GM18505 (cell line): ENCODE data around the gene TRMT61A.

Source experiments
- ATAC-seq: cut with Tn5 transposase; IDR thresholded peaks from one replicate; pipeline ENCODE4 v1.9.1; 2021; ENCODE audit not compliant: unreplicated experiment
- POLR2A ChIP-seq: IDR thresholded peaks from 4 replicates; pipeline ENCODE4 v1.6.1; 2011; ENCODE audit warnings: borderline replicate concordance; ENCODE audit not compliant: insufficient read depth, insufficient read length; ENCODE audit errors: extremely low read depth

Gene TRMT61A

GRCh38 chr14:103531421-103532215 lies 2.6 kb downstream of the TRMT61A start:
- ATAC-seq = no peak
- no peak for TF ChIP-seq POLR2A

- no peak for TF ChIP-seq POLR2A
These were observed 3.5 kb downstream of the TRMT61A start for GRCh38 chr14:103532216-103533136.

GRCh38 chr14:103533137-103533998 lies 4.4 kb downstream of the TRMT61A start:
- ATAC-seq = no peak
- TF ChIP-seq POLR2A = no peak

More at GRCh38 chr14:103532216-103533136, 3.5 kb downstream of the TRMT61A start:
- ATAC-seq = no peak

GRCh38 chr14:103533999-103534575 lies 5.1 kb downstream of the TRMT61A start:
- ATAC-seq = no peak

DNA sequence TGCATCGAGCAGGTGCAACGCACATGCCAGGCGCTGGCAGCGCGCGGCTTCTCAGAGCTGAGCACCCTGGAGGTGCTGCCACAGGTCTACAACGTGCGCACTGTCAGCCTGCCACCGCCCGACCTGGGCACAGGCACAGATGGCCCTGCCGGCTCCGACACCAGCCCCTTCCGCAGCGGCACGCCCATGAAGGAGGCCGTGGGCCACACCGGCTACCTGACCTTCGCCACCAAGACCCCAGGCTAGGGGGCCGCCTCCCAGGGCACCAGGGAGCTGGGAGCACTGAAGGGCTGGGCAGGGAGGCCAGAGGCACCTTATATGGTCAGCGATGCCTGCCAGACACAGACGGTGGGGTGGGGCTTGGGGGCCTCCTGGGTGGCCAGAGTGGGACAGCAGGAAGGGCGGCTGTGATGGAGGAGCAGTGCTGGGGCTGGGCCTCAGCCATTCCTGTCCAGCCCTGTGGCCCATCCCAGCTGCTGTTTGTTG lies 5.6 kb downstream of the TRMT61A start:
- no peak for ATAC-seq
- no peak for TF ChIP-seq POLR2A

More at GRCh38 chr14:103533999-103534575, 5.1 kb downstream of the TRMT61A start:
- TF ChIP-seq POLR2A = no peak

GRCh38 chr14:103535081-103535890 lies 6.3 kb downstream of the TRMT61A start:
- TF ChIP-seq POLR2A = no peak
- no peak for ATAC-seq

DNA sequence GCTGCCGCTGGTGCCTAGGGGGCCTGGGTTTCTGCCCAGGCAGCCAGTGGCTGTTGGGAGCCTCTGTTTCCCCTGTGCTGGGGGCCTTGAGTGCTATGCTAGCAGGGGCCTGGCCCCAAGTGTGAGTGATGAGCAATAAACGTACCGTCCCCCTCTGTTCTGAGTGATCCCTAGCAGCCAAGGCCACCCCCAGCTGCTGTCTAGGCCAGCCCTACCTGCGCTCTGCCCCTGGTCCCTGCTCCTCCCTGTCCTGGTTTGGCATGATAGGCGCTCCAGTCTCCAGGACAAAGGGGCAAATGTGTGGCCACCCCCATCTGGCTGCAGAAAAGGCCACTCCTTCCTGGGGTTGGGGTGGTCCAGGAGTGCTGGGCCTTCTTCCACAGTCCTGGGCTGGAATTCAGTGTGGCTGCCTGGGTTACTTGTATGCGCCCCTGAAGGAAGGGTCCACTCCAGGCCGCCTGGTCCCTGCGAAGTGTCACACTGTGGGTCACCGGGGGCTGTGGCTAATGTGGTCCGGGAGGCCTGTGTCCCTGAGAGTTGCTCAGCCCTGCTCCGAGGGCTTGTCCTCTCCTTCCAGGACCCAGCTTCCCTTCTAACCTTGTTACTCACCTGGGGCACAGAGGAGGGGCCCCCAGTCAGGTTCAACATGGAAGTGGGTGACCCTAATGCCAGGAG lies 7.0 kb downstream of the TRMT61A start:
- ATAC-seq = no peak
- TF ChIP-seq POLR2A = no peak

DNA sequence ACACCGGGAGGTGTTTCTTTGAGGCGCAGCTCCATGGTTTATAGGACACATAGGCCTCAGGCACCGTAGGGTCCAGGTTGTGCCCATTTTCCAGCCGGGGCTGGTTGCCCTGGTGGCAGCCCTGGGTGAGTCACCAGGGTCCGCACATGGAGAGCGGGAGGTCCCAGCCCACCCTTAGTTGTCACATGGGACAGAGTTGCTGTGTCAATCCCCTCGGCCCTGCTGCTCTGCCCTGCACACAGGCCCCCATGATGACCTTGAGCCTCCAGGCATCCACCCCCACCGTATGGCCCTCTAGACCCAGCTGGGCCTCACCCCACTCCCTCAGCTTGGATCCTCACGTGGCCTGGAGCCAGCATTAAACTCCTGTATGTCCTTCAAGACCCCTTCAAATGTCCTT lies 7.7 kb downstream of the TRMT61A start:
- no peak for TF ChIP-seq POLR2A
- no peak for ATAC-seq

GRCh38 chr14:103537175-103537990 lies 8.4 kb downstream of the TRMT61A start:
- TF ChIP-seq POLR2A = no peak
- ATAC-seq = no peak

DNA sequence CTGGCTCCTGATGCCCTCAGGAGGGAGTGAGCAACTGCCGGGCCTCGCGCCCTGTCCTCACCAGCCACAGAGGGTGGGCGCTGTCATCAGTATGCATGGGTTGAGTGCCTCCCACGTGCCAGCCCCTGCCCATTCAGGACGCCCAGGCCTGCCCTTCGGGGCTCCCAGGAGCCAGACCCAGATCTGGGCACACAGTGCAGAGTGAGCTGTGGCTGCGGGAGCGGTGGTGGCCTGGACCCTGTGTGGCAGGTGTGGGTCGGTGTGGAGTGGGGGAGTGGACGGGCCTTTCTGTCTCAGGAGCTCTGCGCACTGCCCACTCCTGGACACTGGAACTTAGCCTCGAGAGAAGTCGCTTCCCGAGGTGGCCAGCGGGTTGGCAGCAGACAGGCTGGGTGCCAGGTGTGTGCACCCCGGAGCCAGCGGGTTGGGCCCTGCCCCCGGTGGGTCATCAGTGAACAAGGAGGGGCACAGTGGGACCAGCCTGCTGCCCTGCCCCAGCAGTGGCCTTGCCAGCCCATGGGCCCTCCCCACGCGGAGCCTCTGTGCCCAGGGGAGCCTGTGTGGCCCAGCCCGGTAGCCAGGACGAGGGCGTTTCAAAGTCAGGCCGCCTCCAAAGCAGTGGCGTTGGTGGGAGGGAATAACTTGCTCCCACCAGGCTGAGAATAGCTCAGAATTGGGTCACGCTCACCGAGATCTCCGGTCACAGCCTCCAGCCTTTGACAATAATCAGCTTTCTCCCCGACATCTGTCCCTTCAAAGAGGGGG lies 9.5 kb downstream of the TRMT61A start:
- ATAC-seq = no peak
- TF ChIP-seq POLR2A = no peak

DNA sequence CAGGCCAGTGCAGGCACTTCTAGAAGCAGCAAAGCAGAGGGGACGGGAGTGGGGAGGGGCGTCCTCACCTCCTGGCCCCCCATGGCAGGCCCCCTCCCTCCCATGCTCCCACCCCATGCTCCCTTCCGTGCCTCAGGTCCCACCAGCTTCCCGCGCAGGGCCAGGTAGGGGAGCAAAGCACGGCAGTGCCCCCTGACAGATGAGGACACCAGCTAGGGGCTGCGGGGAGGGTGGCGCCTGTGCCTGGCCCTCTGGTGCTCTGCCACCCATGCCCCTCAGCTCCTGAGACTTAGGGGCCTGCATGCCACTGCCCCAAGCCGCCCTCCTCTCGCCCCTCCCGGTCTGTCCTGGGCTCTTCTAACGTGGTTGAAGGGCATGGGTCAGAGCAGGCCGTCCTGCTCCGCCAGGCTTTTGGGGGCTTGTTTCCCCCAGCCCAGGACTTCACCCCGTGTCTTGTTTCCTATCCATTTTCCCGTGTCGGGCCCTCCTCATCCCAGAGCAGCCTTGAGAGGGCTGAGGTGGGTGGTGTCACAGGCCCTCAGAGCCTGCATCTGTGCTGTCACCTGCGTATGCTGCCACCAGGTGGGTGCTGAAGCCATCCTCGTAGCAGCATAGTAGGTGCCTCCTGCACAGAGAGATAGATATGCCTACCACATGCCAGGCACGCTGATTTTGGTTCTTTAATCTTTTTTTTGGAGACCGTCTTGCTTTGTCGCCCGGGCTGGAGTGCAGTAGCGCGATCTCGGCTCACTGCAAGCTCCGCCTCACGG lies 10.2 kb downstream of the TRMT61A start:
- no peak for TF ChIP-seq POLR2A
- no peak for ATAC-seq
